NOMO-1 (cell line): ENCODE results near the gene MKNK2.
A peak's percentile ranks its signal among the peaks of the same experiment; 100 is the strongest.

ENCODE experiments used
- DNase-seq, 2 experiments: peaks; one replicate each; lab custom pipeline; 2025; ENCODE audit not compliant: unreplicated experiment in 2 of 2; lab: John Stamatoyannopoulos, UW

The MKNK2 gene

DNA sequence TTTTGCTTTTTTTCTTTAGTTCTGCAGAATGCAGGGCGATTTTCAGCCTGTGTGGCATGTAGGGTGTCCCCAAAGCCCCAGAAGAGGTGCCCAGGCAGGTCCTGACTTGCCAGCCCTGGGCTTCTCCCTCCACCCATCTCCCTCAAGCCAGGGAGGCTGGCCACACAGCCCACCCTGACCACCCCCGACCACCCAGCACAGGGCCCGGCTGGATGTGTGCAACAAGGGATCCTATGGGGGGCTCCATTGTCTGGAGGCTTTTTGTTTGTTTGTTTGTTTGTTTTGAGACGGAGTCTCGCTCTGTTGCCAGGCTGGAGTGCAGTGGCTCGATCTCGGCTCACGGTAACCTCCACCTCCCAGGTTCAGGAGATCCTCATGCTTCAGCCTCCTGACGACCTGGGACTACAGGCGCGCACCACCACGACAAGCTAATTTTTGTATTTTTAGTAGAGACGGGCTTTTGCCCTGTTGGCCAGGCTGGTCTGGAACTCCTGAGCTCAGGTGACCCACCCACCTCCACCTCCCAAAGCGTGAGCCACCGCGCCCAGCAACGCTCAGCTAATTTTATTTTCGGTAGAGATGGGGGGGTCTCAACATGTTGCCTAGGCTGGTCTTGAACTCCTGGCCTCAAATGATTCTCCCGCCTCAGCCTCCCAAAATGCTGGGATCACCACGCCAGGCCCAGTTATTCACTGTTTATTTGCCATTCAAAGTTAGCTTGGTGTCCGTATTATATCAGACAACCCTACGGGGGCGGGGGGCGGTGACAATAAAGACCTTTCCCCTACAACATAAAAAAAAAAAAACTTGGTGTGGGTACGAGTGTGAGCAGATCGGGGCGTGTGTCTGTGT, 7.8 kb upstream of the MKNK2 start:
- no peak for DNase-seq

DNA sequence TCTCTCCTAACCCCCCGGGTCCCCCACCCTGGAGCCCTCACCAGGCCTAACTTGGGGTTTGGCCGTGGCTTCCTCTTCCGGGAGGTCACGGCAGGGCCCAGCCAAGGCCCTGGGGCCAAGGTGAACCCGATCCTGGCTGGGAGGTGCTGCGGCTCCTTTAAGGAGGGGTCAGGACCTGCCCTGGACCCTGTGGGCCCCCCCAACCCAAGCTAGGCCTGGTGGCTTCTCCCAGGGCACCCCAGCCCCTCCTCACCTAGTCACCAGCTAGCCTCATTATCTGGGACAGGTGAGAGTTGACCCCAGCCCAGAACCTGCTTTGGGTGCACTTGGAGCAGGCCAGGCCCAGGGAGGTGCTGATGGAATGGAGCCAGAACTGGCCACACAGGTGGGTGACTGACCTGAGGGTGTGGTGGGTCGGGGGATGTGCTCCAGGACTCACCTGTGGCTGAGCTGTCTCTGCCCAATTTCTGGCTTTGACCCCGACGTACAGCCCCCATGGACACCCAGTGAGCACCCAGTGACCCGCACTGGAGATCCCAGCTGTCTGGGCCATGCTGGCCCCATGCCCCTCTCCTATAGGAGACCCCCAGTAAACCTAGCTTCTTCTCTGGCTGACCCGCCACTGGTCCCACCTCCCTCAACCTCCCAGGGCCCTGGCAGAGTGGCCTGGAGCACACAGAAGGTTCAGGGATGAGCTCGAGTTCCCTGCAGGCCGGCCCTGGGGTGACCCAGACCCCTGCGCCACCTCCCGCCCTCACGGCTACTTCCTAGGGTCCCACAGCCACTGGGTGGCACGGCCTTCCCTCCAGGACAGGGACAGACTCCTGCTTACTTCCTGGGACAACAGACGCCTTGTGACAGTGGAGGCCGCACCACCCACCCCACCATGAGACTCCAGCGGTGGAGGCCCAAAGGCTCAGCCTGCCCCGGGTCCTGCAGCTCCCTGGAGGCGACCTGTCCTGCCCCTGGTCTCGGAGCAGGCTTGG, 6.7 kb upstream of the MKNK2 start:
- DNase-seq, result no peak

DNA sequence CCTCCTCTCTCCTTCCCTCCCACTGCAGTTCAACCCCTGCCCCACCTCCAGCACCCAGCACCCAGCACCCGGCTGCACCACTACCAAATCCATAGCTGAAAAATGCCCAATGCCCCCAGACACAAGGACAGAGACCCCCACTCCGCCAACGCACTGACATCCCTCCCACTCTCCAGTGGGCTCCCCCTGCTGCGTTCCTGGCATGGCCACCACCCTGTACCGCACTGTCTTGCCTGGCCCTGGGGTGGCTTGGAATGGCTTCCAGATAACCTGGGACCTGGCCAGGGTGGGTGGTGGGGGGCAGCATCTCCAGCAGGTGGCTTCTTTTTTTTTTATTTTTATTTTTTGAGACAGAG, 5.8 kb upstream of the MKNK2 start:
- DNase-seq, result no peak

DNA sequence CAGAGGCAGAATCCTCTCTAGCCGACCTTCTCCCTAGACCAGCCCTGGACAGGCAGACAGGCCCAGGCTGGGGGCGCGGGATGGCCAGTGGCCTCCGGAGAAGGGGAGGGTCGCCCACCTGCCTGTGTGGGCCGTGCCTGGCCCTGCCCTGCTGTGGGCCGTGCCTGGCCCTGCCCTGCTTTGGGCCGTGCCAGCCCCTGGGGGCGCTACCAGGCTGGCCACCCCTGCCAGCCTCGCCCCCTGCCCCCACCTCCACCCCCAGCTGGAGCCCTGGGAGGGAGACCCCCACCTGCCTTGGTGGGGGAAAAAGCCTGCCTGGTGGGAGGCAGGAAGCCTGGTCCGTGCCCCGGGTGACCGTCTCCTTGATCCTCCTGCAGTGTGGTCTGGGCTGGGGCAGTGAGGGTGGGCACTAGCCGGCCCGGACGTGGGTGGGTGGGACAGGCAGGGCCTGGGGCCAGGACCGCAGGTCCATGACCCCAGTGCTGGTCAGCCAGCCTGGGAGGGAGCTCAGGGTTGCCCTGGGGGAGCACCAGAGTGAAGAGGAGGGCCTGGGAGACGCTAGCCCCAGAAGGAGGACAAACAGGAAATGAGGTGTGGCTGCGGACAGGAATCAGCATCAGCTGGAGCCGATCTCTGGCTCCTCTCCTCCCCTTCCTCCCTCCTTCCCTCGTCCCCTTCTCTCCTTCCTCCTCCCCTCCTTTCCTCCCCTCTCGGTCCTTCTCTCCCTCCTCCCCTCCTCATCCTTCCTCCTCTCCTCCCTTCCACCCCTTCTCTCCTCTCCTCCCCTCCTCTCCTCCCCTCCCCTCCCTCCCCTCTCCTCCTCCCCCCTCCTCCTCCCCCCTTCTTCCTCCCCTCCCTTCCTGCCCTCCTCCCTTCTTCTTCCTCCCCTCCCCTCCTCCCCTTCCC, 5.1 kb upstream of the MKNK2 start:
- DNase-seq, result no peak

DNA sequence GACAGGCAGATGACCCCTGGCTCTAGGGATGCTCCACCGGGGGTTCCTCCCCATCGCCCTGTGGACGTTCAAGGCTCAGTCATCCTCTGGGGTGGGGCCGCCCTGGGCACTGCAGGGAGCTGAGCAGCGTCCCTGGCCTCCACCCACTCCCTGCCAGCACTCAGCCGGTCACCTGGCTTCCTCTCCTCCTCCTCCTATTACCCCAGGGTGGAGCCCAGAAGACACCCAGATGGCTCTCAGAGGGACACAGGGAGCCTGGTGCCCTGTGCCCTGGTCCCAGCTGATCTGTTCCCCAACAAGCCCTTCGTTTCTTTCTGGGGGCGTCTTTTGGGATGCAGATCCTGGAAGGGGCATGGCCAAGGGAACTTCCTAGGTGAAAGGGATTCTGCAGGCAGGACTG, 3.7 kb upstream of the MKNK2 start:
- DNase-seq, result no peak

DNA sequence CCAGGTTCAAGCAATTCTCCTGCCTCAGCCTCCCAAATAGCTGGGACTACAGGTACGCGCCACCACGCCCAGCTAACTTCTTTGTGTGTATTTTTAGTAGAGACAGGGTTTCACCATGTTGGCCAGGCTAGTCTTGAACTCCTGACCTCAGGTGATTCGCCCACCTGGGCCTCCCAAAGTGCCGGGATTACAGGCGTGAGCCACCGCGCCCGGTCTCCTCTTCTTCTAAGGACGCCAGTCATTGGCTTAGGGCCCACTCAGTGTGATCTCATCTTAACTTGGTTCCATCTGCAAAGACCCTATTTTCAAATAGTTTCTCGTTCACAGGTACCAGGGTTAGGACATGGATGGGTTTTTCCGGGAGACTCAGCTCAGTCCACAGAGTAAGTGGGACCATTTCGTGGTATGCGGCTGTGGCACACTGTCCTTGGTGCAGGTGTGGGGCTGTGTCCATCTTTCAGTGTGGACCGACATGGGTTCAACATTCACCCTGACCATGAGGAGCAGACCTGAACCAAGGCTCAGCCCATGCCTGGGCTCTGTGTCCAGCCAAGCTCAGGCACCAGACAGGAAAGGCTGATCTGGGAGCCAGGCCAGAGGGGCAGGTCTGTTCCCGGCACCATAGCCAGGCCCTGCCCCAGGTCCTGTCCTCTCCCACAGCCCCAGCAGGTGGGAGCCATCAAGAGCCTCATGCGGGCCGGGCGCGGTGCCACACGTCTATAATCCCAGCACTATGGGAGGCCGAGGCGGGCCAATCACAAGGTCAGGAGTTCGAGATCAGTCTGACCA, 2.8 kb upstream of the MKNK2 start:
- no peak for DNase-seq

DNA sequence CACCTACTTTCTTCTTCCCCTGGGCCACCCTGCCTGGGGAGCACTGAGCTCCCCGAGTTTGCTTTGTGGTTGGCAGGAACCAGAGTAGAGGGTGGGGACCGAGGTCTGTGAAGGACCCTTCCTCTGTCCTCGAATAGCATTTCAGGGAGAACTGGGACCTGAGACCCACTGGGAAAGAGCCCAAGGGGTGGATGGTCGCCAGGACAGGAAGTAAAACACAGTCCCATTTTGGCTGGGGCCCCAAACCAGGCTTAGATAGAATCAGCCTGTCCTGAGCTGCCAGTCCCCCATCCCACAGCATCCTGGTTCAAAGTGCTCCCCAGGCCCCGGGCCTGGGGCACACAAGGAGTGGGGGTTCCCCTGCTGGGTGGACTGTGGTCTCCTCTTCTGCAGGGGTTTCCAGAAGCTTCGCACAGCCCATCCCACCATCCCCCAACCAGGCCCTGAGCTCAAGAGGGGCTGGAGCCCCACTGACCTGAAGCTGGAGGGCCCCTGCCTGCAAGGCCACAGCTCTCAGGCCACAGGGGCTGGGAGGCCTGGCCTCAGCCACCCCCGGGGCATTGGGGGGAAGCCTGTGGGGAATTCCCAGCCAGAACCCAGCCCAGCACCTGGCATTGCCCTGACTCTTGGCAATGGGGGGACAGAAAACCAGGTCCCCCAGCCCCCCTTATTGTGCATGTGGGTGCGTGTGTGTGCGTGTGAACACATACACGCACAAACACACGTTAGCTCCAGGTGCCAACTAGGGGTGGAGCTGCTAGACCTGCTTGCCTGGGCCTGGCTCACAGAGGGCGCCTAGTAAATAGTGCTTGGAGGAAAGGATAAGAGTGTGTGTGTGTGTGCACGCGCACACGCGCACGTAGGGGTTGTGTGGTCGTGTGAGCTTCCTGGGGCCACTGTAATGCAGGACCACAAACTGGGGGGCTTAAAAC, 995 bp upstream of the MKNK2 start:
- no peak for DNase-seq

DNA sequence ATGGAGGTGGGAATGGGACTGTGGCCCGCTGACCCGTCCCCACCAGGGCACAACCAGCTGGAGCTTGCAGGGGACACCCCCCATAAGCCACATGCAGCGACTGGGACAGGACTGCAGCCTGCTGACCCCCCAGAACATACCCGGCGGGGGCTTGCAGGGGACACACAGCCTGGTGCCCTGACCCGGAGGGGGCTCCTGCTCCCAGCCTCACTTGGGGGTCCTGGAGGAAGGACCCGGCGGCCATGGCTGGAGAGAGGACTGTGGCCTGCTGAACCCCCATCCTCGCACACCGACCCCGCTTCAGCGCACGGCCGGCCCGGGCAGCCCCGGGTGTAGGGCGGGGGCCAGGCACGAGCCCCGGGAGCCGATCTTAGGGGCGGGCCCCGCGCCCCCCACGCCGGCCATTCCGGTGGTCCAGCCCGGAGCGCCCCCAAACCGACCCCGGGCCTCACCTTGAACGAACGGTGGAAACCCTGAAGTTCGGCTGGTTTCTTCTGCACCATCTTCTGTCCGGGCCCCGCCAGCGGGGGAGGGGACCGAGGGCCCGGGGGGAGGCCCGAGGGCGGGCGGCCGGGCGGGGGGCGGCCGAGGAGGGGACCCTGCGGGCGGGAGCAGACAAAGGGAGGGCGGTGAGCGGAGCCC, 574 bp downstream of the MKNK2 start:
- no peak for DNase-seq

DNA sequence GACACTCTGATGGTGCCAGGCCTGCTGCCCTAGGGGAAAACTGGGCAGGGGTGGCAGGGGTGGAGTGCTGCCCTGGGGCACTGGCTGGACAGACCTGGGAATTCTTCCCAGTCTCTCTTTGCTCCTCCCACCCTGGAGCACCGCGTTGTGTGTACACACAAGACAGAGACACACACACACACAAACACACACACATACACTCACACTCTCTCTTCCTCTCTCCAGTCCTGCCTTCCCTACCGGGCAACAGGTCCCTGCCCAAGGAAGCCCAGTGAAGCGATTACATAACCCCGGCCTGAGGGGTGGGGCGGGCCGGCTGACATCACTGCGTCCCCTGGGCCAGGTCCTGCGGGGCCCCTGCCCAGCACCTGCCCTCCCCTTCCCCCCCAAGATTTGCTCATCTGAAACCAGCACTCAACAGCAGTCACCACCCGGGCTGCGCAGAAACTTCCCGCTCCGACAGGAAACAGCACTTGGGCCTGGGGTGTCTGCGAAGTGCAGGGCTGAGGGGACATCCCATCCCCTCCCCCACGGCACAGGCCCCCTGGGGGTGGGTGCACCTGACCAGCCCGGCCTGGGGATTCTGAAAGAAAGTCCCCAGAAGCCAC, 1.2 kb downstream of the MKNK2 start:
- DNase-seq, result peak; percentile 87 to 96

DNA sequence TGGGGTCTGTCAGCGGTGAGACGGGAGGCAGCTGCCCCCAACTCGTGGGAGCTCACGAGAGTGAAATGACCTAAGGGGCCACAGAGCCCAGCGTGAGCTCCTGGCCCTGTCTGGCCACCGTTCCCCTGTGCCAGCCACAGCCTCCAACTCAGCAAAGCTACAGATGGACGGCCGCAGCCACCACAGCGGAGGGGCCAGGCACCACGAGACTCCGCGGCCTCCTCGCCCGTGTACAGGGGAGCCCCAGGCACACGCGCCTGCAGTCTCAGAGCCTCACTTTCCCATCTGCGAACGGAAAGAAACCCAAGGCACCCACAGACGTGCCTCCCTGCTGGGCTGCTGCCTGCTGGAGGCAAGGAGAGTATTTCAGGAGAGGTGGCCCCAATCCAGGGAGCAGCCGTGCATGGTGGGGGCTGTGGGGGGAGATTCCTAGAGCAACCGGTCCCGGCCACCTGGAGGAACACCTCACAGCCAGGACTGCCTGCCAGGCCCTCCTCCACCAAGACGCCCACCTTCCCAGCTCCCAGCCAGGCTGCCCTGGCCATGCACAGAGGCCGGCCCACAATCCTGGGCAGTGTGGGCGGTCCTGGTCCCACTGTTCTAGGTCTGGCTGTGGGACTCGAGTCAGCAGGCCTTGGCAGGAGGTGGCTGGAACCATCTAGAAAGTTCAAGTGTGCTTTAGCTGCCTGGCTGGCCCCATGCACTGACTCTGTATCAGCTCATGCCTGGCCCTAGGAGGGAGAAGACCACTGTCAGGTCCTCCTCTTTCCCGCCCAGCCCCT, 1.9 kb downstream of the MKNK2 start:
- DNase-seq, result no peak

DNA sequence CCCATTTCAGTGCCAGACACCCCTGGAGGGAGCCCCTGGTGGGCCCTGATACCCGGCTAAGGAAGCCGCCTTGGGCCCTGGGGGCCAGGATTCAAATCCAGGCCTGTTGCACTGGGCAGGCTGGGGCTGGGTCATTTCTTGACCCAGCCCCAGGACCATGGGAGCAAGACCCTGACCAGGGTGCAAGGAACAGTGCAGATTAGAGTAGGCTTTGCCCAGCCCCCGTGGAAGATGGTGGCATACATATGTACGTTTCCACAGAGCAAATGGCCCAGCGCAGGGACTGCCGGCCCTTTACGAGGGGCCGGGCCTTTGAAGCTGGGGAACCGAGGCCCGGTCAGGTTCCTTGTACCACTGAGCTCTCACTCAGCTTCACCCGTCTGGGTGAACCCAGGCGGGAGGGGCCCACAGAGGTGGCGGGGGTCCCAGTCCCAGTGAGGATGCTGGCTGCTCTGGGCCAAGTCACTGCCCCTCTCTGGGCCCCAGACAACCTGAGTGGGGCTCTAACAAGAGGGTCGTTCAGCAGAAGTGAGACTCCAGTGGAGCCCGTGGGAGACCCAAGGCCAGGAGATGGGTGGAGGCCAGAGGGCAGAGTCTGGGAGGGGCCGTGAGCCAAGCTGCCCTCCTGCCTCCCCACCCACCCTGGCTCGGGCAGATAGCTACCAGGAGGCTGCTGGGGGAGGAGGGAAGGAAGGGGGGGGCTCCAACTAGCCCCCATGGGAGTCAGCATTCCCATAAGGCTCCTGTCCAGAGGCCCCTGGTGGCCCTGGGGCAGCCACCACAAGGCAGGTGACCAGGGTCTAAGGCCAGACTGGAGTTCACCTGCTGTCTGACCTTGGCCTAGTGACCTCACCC, 2.7 kb downstream of the MKNK2 start:
- no peak for DNase-seq

DNA sequence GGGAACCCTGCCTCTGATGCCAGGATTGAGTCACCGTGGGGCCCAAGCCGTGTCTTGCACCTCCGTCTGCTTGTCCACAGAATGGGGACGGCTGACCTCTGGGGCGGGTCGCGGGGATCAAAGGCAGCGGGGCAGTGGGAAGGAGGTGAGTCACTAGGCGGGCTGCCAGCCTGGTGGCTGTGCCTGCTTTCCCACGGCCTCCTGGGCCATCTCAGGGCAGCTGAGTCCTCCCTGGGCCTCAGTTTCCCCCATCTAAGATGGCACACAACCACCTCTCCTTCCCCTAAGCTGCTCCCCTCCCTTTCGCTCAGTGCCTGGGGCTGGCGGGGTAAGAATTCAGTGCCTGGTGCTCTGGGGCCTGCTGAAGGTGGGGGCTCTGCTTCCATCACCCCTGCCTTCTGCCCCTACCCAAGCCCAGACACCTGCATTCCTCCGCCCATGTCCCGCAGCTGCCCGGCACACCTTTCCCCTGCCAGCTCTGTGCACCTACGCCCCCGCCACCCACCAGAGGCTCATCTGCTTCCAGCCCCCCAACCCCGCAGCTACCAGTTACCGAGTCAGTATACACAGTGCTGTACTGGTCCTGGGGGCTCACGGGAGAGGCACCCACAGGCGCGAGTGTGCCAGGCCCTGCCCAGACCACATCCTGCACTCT, 3.5 kb downstream of the MKNK2 start:
- DNase-seq, result no peak

DNA sequence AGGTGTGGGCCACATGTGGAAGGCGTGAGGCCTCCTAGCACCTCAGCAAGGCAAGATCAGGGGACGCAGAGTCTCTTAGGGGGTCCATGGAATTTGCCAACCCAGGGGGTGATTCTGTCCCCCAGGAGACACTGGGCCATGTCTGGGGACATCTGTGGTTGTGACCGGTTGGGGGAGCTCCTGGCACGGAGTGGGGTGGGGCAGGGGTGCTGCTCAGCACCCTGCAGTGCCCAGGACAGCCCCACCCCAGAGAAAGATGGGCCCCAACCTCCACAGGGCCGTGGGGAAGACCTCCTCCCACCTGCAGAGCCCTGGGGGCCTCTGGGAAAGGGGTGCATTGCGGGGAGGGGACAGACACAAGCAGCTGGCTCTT, 4.0 kb downstream of the MKNK2 start:
- no peak for DNase-seq

DNA sequence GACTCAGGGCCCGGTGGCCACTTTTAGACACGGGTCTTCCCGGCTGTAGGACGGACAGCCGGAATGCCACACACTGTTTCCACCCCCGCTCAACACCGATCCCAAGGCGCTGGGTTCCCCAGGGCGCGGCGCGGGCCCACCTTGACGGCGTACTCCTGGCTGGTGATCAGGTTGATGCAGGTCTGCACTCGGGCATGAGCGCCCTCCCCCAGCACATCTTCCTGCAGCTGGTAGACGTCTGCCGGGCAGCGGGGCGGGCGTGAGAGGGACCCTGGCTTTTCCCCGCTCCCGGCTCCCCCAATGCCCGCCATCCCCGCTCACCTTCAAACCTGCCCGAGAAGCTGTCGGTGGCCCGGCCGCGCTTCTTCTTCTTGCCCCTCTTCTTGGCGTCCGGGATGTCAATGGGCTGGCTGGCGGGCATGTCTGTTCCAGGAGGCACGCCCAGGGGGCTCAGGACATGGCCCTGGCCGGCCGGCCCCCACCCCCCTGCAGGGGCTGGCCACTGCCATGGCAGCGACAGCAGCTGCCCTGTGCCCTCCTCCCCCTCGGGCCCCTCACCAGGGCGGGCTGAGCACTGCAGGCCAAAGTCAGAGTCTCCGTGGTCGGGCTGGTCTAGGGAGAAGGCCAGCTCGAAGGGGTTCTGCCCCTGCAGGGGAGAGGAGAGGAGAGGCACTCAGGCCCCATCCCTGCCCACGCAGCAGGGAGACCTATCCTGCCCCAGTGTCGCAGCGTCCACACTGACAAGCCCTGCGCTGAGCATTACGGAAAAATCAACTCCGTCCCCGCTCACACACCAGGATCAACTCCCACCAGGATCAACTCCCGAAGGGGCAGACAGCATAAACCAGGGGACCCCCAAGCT, 4.8 kb downstream of the MKNK2 start:
- DNase-seq, result no peak

DNA sequence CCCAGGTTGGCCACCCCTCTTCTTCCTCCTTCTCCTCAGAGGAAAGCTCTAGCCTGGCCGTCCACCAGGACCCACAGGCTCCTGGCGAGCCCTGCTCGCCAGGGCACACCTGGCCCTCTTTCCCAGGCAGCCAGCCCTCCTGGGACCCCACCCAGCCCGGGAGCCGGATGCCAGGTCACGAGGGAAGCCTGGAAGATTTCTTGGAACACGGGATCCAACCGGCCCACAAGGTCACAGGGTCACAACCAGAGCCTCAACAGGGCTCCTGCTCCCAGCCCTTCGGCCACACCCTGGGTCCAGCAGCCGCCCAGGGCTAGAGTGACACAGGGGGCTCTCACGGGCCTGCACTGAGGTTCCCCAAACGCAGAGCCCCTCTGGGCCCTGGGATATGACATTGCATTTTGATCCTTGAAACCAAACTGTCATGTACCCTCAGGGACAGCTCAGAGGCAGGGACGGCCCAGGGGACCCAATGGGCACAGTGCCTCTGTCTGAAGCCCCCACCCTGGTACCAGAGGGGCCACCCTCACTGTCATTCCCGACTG, 5.5 kb downstream of the MKNK2 start:
- no peak for DNase-seq
